ENCODE measurements around the gene KIF21B.

KIF21B gene

GRCh38 chr1:200990114-200990513, 33.4 kb downstream of the KIF21B start:
- no peak for DNase-seq

- DNase-seq, result no peak
Measured at GRCh38 chr1:200989337-200989736, 34.2 kb downstream of the KIF21B start.

GRCh38 chr1:200988693-200989092, 34.8 kb downstream of the KIF21B start:
- DNase-seq, result no peak

GRCh38 chr1:200985481-200985880, 38.0 kb downstream of the KIF21B start:
- DNase-seq, result no peak

- no peak for DNase-seq
Measured at GRCh38 chr1:200983035-200983561, 40.4 kb downstream of the KIF21B start.

- no peak for DNase-seq
Measured at GRCh38 chr1:200982071-200982945, 41.2 kb downstream of the KIF21B start.

- DNase-seq, result no peak
Measured at GRCh38 chr1:200981278-200981677, 42.2 kb downstream of the KIF21B start.

GRCh38 chr1:200980873-200981272, 42.6 kb downstream of the KIF21B start:
- no peak for DNase-seq

GRCh38 chr1:200980452-200980772, 43.1 kb downstream of the KIF21B start:
- no peak for DNase-seq

GRCh38 chr1:200979574-200980451, 43.7 kb downstream of the KIF21B start:
- no peak for DNase-seq

- no peak for DNase-seq
Measured at GRCh38 chr1:200977071-200977754, 46.3 kb downstream of the KIF21B start.

GRCh38 chr1:200976634-200977033, 46.9 kb downstream of the KIF21B start:
- no peak for DNase-seq

- DNase-seq, result no peak
Measured at GRCh38 chr1:200975458-200975857, 48.1 kb downstream of the KIF21B start.

- DNase-seq, result no peak
Measured at GRCh38 chr1:200974711-200975110, 48.8 kb downstream of the KIF21B start.

- DNase-seq, result no peak
Measured at GRCh38 chr1:200973937-200974657, 49.4 kb downstream of the KIF21B start.

GRCh38 chr1:200972985-200973742, 50.4 kb downstream of the KIF21B start:
- DNase-seq, result no peak

- peak; percentile 78 for DNase-seq
Measured at GRCh38 chr1:200971955-200972711, 51.4 kb downstream of the KIF21B start.

GRCh38 chr1:200971428-200971903, 52.0 kb downstream of the KIF21B start:
- no peak for DNase-seq

GRCh38 chr1:200970771-200971427, 52.6 kb downstream of the KIF21B start:
- no peak for DNase-seq
